Activated CD4-positive, alpha-beta T cell treated with anti-CD3 and anti-CD28 coated beads, Interleukin-2, amount 10 ng/mL, durations not matched to agents 7 days and 5 days (primary cell): ENCODE results near the gene OPCML. TPM values are rescaled to one million over a fixed set of nuclear protein-coding genes. Genes with fewer than 3 reads are reported as not detected.

Experiments
- CTCF ChIA-PET: fragments of 350-600 bp; sonication (Branson Sonifier 250); formaldehyde crosslinking; loops from one replicate; lab custom pipeline; 2021; ENCODE audit warnings: antibody characterized with exemption; lab: Charles Lee
- POLR2A ChIA-PET: fragments of 350-600 bp; sonication (Branson Sonifier 250); formaldehyde crosslinking; loops from one replicate; lab custom pipeline; 2021; ENCODE audit warnings: antibody characterized with exemption; lab: Charles Lee
- DNase-seq: peaks from one replicate; pipeline ENCODE4 v3.0.0-alpha.2; 2020
- H3K27ac Mint-ChIP-seq: one replicate; pipeline ENCODE4 v1.8.0; 2021; ENCODE audit warnings: mild to moderate bottlenecking, moderate library complexity, mixed read lengths
- H3K27me3 Mint-ChIP-seq: one replicate; pipeline ENCODE4 v1.8.0; 2021; ENCODE audit warnings: mixed read lengths
- H3K36me3 Mint-ChIP-seq: one replicate; pipeline ENCODE4 v1.8.0; 2021; ENCODE audit warnings: low read depth, mixed read lengths
- H3K4me1 Mint-ChIP-seq: one replicate; pipeline ENCODE4 v1.8.0; 2021; ENCODE audit warnings: mixed read lengths
- H3K4me3 Mint-ChIP-seq: one replicate; pipeline ENCODE4 v1.8.0; 2021; ENCODE audit warnings: mild to moderate bottlenecking, moderate library complexity, mixed read lengths
- H3K9me3 Mint-ChIP-seq: one replicate; pipeline ENCODE4 v1.8.0; 2021; ENCODE audit warnings: mixed read lengths
- total RNA-seq, 2 experiments: library from RNA; stranded (reverse); gene quantifications; one replicate each; pipeline ENCODE4 v1.2.3, GENCODE V29; 2021

The OPCML gene
- total RNA-seq, 2 experiments from 2014 or later: not detected

GRCh38 chr11:132971351-132971750, 561.0 kb downstream of the OPCML start:
- ChIA-PET CTCF (interaction anchor here (0.6 kb wide), 1 partner anchor 652 kb away, joined by 3 read pairs; no protein-coding TSS in a partner anchor), POLR2A (no interaction called here)
- no peak overlapping the region for H3K4me3 Mint-ChIP-seq
- peaks cover 2% of the 10 kb centered on the region for H3K27me3 Mint-ChIP-seq
- H3K4me1 Mint-ChIP-seq: no peaks in the 10 kb centered on the region
- H3K9me3 Mint-ChIP-seq: no peaks in the 10 kb centered on the region
- no peak overlapping the region for H3K27ac Mint-ChIP-seq
- no peaks in the 10 kb centered on the region for H3K36me3 Mint-ChIP-seq
- no peak for DNase-seq

- Mint-ChIP-seq H3K27me3 (peaks cover 2% of the 10 kb centered on the region), H3K4me3 (no peak overlapping the region), H3K27ac (no peak overlapping the region), H3K36me3 (no peaks in the 10 kb centered on the region), H3K9me3 (no peaks in the 10 kb centered on the region), H3K4me1 (no peaks in the 10 kb centered on the region)
- ChIA-PET POLR2A (no interaction called here), CTCF (no interaction called here)
- DNase-seq: no peak
Observed at GRCh38 chr11:132969892-132970291, 562.4 kb downstream of the OPCML start.

- Mint-ChIP-seq H3K9me3 (no peaks in the 10 kb centered on the region), H3K36me3 (no peaks in the 10 kb centered on the region), H3K27me3 (no peaks in the 10 kb centered on the region), H3K4me3 (no peak overlapping the region), H3K4me1 (no peaks in the 10 kb centered on the region), H3K27ac (no peak overlapping the region)
- ChIA-PET POLR2A (no interaction called here), CTCF (no interaction called here)
- DNase-seq: no peak
Observed at GRCh38 chr11:132962041-132962440, 570.3 kb downstream of the OPCML start.

GRCh38 chr11:132961453-132961852, 570.8 kb downstream of the OPCML start:
- Mint-ChIP-seq H3K27ac (no peak overlapping the region), H3K36me3 (no peaks in the 10 kb centered on the region), H3K4me1 (no peaks in the 10 kb centered on the region), H3K9me3 (no peaks in the 10 kb centered on the region), H3K4me3 (no peak overlapping the region), H3K27me3 (no peaks in the 10 kb centered on the region)
- no peak for DNase-seq
- ChIA-PET CTCF (no interaction called here), POLR2A (no interaction called here)

GRCh38 chr11:132960273-132961078, 571.8 kb downstream of the OPCML start:
- Mint-ChIP-seq H3K4me3 (no peak overlapping the region), H3K9me3 (no peaks in the 10 kb centered on the region), H3K27ac (no peak overlapping the region), H3K36me3 (no peaks in the 10 kb centered on the region), H3K27me3 (no peaks in the 10 kb centered on the region), H3K4me1 (no peaks in the 10 kb centered on the region)
- ChIA-PET CTCF (no interaction called here), POLR2A (no interaction called here)
- no peak for DNase-seq

- DNase-seq: no peak
- no peaks in the 10 kb centered on the region for H3K36me3 Mint-ChIP-seq
- CTCF ChIA-PET: no interaction called here
- H3K27me3 Mint-ChIP-seq: no peaks in the 10 kb centered on the region
- peaks cover under 1% of the 10 kb centered on the region for H3K9me3 Mint-ChIP-seq
- no peaks in the 10 kb centered on the region for H3K4me1 Mint-ChIP-seq
- H3K27ac Mint-ChIP-seq: no peak overlapping the region
- POLR2A ChIA-PET: no interaction called here
- no peak overlapping the region for H3K4me3 Mint-ChIP-seq
Observed at GRCh38 chr11:132959693-132960092, 572.6 kb downstream of the OPCML start.

GRCh38 chr11:132957881-132958280, 574.4 kb downstream of the OPCML start:
- ChIA-PET CTCF (no interaction called here), POLR2A (no interaction called here)
- H3K4me1 Mint-ChIP-seq: no peaks in the 10 kb centered on the region
- H3K9me3 Mint-ChIP-seq: peaks cover 2% of the 10 kb centered on the region
- H3K36me3 Mint-ChIP-seq: no peaks in the 10 kb centered on the region
- H3K27ac Mint-ChIP-seq: no peak overlapping the region
- no peak overlapping the region for H3K4me3 Mint-ChIP-seq
- no peak for DNase-seq
- no peaks in the 10 kb centered on the region for H3K27me3 Mint-ChIP-seq

GRCh38 chr11:132948252-132948651, 584.0 kb downstream of the OPCML start:
- Mint-ChIP-seq H3K4me1 (peaks cover 2% of the 10 kb centered on the region), H3K4me3 (no peak overlapping the region), H3K27me3 (peaks cover 14% of the 10 kb centered on the region), H3K36me3 (no peaks in the 10 kb centered on the region), H3K27ac (no peak overlapping the region), H3K9me3 (no peaks in the 10 kb centered on the region)
- DNase-seq: no peak
- POLR2A ChIA-PET: no interaction called here
- CTCF ChIA-PET: no interaction called here

- H3K36me3 Mint-ChIP-seq: no peaks in the 10 kb centered on the region
Observed at GRCh38 chr11:132944569-132944944, 587.7 kb downstream of the OPCML start.

GRCh38 chr11:132943706-132944568, 588.4 kb downstream of the OPCML start:
- ChIA-PET CTCF (no interaction called here), POLR2A (no interaction called here)
- peaks cover 26% of the 10 kb centered on the region for H3K27me3 Mint-ChIP-seq
- H3K9me3 Mint-ChIP-seq: no peaks in the 10 kb centered on the region
- peaks cover 2% of the 10 kb centered on the region for H3K4me1 Mint-ChIP-seq
- no peak for DNase-seq
- no peak overlapping the region for H3K4me3 Mint-ChIP-seq
- no peaks in the 10 kb centered on the region for H3K36me3 Mint-ChIP-seq
- no peak overlapping the region for H3K27ac Mint-ChIP-seq

More at GRCh38 chr11:132944569-132944944, 587.7 kb downstream of the OPCML start:
- H3K4me3 Mint-ChIP-seq: no peak overlapping the region
- H3K27me3 Mint-ChIP-seq: peaks cover 26% of the 10 kb centered on the region
- ChIA-PET CTCF (no interaction called here), POLR2A (no interaction called here)
- no peak overlapping the region for H3K27ac Mint-ChIP-seq
- no peaks in the 10 kb centered on the region for H3K9me3 Mint-ChIP-seq
- peaks cover 2% of the 10 kb centered on the region for H3K4me1 Mint-ChIP-seq
- no peak for DNase-seq

- Mint-ChIP-seq H3K27me3 (peaks cover 26% of the 10 kb centered on the region), H3K4me3 (no peak overlapping the region), H3K9me3 (no peaks in the 10 kb centered on the region), H3K36me3 (no peaks in the 10 kb centered on the region), H3K4me1 (peaks cover 2% of the 10 kb centered on the region), H3K27ac (no peak overlapping the region)
- ChIA-PET CTCF (no interaction called here), POLR2A (no interaction called here)
- no peak for DNase-seq
Observed at GRCh38 chr11:132943357-132943705, 589.0 kb downstream of the OPCML start.

- H3K9me3 Mint-ChIP-seq: no peaks in the 10 kb centered on the region
- no peak for DNase-seq
- ChIA-PET CTCF (no interaction called here), POLR2A (no interaction called here)
- H3K36me3 Mint-ChIP-seq: no peaks in the 10 kb centered on the region
- H3K27me3 Mint-ChIP-seq: peaks cover 26% of the 10 kb centered on the region
- H3K4me3 Mint-ChIP-seq: no peak overlapping the region
- H3K4me1 Mint-ChIP-seq: peaks cover 2% of the 10 kb centered on the region
- H3K27ac Mint-ChIP-seq: no peak overlapping the region
Observed at GRCh38 chr11:132942611-132943356, 589.5 kb downstream of the OPCML start.

- Mint-ChIP-seq H3K27ac (no peak overlapping the region), H3K27me3 (peaks cover 26% of the 10 kb centered on the region), H3K4me1 (peaks cover 2% of the 10 kb centered on the region), H3K4me3 (no peak overlapping the region), H3K9me3 (no peaks in the 10 kb centered on the region), H3K36me3 (no peaks in the 10 kb centered on the region)
- DNase-seq: no peak
- ChIA-PET POLR2A (no interaction called here), CTCF (interaction anchor here (1.2 kb wide), 1 partner anchor 18 kb away, joined by 4 read pairs; no protein-coding TSS in a partner anchor)
Observed at GRCh38 chr11:132941761-132942160, 590.5 kb downstream of the OPCML start.
